Testis (tissue), 3 donors: ENCODE measurements around the gene HCFC1R1. TPM values are rescaled to one million over a fixed set of nuclear protein-coding genes. Genes with fewer than 3 reads are reported as not detected.

Experiments
- DNase-seq: peaks from one replicate; pipeline ENCODE4 v3.0.0-alpha.2; 2019
- H3K27ac ChIP-seq, 2 donors: fragments of 200-600 bp; sonication (generic); one replicate each; pipeline ENCODE4 v1.5.1; 2019
- H3K27me3 ChIP-seq: fragments of 200-600 bp; sonication (generic); one replicate; pipeline ENCODE4 v1.5.1; 2019
- H3K36me3 ChIP-seq: fragments of 200-600 bp; sonication (generic); one replicate; pipeline ENCODE4 v1.5.1; 2017; ENCODE audit warnings: low read depth; ENCODE audit errors: missing control alignments
- H3K4me1 ChIP-seq: fragments of 200-600 bp; sonication (generic); one replicate; pipeline ENCODE4 v1.5.1; 2019
- H3K4me3 ChIP-seq, 2 donors: fragments of 200-600 bp; sonication (generic); one replicate each; pipeline ENCODE4 v1.5.1; 2017 to 2019
- H3K9me3 ChIP-seq: fragments of 200-600 bp; sonication (generic); one replicate; pipeline ENCODE4 v1.5.1; 2017
- CTCF ChIP-seq, 3 experiments: fragments of 450-650 bp in 2 of 3; fragments of 200-600 bp in 1 of 3; sonication (generic) in 1 of 3; IDR thresholded peaks; one replicate each; pipeline ENCODE4 v1.5.1; 2016 to 2019; ENCODE audit warnings: antibody characterized with exemption in 3 of 3, mild to moderate bottlenecking in 2 of 3, moderate library complexity in 1 of 3
- POLR2A ChIP-seq: fragments of 450-650 bp; IDR thresholded peaks from one replicate; pipeline ENCODE4 v1.6.1; 2017; ENCODE audit warnings: antibody characterized with exemption, mild to moderate bottlenecking, moderate library complexity
- WGBS, 2 donors: methylation state at CpG; one replicate each; pipeline ENCODE4 v1.1.5; 2018; 5-methylcytosine and 5-hydroxymethylcytosine counted together
- intact Hi-C: fragments of 100-400 bp; cut with DNase I; formaldehyde crosslinking; loops from one replicate; pipeline ENCODE4 v1.15.1; 2023; ENCODE audit warnings: low total_unique reads
- polyA plus RNA-seq: library from polyadenylated mRNA; stranded (reverse); fragments of 350-450 nt; fragmentation: Illumina TruSeq; extraction: RNeasy Lipid Tissue Mini Kit (QIAGEN cat#74804); gene quantifications from one replicate; pipeline ENCODE4 v1.2.3, GENCODE V29; 2014; ENCODE audit warnings: low read depth, low replicate concordance; ENCODE audit not compliant: insufficient read depth
- total RNA-seq, 2 donors: library from RNA; depleted of rRNA; stranded (reverse); fragments of >200 nt; gene quantifications; one replicate each; pipeline ENCODE4 v1.2.3, GENCODE V29; 2016

HCFC1R1 gene
- total and polyA plus RNA-seq, 3 donors from 2014 or later, result 30.2 to 94.5 (median 39.4) TPM

DNA sequence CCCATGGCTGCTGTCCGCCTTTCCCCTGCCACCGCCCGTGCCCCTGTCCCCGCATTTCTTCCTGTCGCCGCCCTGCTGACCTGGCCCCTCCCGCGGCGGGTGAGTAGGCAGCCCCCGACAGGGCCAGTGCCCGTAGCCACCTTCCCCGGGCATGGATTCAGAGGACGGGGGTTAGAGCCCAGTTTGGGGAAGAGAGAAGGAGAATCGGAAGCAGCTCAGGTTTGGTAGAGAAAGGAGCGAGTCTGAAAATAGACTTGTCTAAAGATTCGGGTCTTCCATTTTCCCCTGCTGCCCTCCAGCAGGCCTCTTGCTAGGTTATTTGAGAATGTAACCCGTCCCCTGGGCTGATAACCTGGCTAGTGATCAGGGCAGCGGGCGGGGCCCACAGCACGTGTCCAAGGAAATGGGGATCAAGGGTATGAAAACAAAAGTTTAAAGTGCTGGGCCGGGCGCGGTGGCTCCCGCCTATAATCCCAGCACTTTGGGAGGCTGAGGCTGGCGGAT is 18.9 kb downstream of the HCFC1R1 start:
- Histone ChIP-seq H3K4me1 (peaks cover 4% of the 10 kb centered on the region), H3K36me3 (no peaks in the 10 kb centered on the region), H3K9me3 (no peaks in the 10 kb centered on the region), H3K4me3 (no peak overlapping the region), H3K27me3 (no peaks in the 10 kb centered on the region), H3K27ac (no peak overlapping the region)
- TF ChIP-seq CTCF (IDR thresholded peaks at IDR 0.05), result no peak
- no peak for TF ChIP-seq POLR2A
- DNase-seq, result no peak
- intact Hi-C loops, result no loop called here
- WGBS, 2 donors, result 2 to 8% methylated on average over 16 to 21 of the region's 25 CpGs

GRCh38 chr16:3004319-3004718 is 19.4 kb downstream of the HCFC1R1 start:
- WGBS, 2 donors, result 0% methylated on average over 3 to 11 of the region's 67 CpGs
- no peaks in the 10 kb centered on the region for H3K27me3 ChIP-seq
- DNase-seq, result no peak
- peaks cover 4% of the 10 kb centered on the region for H3K4me1 ChIP-seq
- H3K27ac ChIP-seq, result no peak overlapping the region
- H3K36me3 ChIP-seq, result no peaks in the 10 kb centered on the region
- TF ChIP-seq CTCF (IDR thresholded peaks at IDR 0.05) (no peak), POLR2A (no peak)
- intact Hi-C loops, result no loop called here
- no peaks in the 10 kb centered on the region for H3K9me3 ChIP-seq
- no peak overlapping the region for H3K4me3 ChIP-seq

DNA sequence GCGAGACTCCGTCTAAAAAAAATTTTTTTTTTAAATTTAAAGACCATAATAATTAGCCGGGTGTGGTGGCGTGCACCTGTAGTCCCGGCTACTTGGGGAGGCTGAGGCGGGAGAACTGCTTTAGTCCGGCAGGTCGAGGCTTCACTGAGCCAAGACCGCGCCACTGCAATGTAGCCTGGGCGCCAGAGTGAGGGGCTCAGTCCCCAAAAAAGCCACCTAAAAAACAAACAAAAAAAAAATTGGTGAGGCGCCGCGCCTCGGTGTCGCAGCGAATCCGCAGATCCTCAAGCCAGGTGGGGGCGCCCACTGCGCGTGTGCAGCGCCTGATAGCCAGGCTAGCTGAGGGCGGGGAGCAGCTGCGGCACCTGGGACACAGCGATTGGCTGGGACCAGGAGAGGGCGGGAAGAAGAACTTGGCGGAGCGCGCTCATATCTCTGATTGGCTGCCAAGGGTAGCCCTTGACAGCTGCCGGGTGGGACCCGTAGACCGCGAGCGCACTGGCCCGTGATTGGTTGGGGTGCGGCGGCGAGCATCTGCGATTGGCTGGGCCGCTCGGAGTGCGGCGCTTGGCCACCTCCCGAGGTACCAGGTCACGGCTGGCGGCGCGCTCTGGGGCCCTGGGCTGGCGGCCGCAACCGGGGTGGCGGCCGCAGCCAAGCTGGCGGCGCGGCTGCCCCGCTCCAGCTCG is 20.0 kb downstream of the HCFC1R1 start:
- peak; percentile 98 for DNase-seq
- Histone ChIP-seq H3K27me3 (no peaks in the 10 kb centered on the region), H3K36me3 (no peaks in the 10 kb centered on the region), H3K4me3 (peak overlapping the region; percentile 16 to 27), H3K9me3 (no peaks in the 10 kb centered on the region), H3K4me1 (peaks cover 4% of the 10 kb centered on the region), H3K27ac (no peak overlapping the region)
- 7 to 9% methylated on average over 31 to 43 of the region's 58 CpGs for WGBS, 2 donors
- intact Hi-C loops, result no loop called here
- TF ChIP-seq POLR2A (no peak), CTCF (IDR thresholded peaks at IDR 0.05) (peak in 2 of 3 experiments; percentile 31 to 38)

- TF ChIP-seq POLR2A (no peak), CTCF (IDR thresholded peaks at IDR 0.05) (no peak)
- intact Hi-C loops, result no loop called here
- no peak overlapping the region for H3K4me3 ChIP-seq
- no peak for DNase-seq
- H3K9me3 ChIP-seq, result no peaks in the 10 kb centered on the region
- H3K27ac ChIP-seq, result no peak overlapping the region
- peaks cover 4% of the 10 kb centered on the region for H3K4me1 ChIP-seq
- 75 to 78% methylated on average over 5 to 12 of the region's 12 CpGs for WGBS, 2 donors
- H3K27me3 ChIP-seq, result no peaks in the 10 kb centered on the region
- H3K36me3 ChIP-seq, result no peaks in the 10 kb centered on the region
These were observed 22.4 kb downstream of the HCFC1R1 start for GRCh38 chr16:3001316-3001715.

DNA sequence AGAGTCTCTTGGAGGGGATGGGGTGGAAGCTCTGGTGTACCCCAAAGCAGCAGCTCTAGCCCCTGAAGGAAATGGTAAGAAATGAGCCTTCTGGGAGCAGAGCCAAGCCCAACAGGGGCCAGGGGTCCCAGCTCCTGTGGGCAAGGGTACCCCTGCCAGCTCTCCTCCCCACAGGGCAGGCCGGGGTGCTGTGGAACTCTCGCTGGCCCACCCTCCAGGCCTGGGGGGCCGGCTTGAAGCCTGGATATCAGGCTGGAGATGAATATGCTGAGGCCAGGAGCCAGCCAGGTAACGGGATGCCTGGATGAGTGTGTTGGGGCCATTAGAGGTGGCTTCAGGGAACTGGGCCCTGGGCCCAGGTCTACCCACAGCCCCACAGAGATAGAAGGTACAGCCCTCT is 23.2 kb downstream of the HCFC1R1 start:
- H3K4me3 ChIP-seq, result no peak overlapping the region
- intact Hi-C loops, result no loop called here
- H3K27me3 ChIP-seq, result no peaks in the 10 kb centered on the region
- TF ChIP-seq POLR2A, result no peak
- TF ChIP-seq CTCF (IDR thresholded peaks at IDR 0.05), result no peak
- no peaks in the 10 kb centered on the region for H3K36me3 ChIP-seq
- DNase-seq, result no peak
- H3K4me1 ChIP-seq, result peaks cover 4% of the 10 kb centered on the region
- WGBS, 2 donors, result 86% methylated on average over 4 of the region's 4 CpGs; no CpG with 5 or more reads in 1 of the 2 donors
- no peak overlapping the region for H3K27ac ChIP-seq
- no peaks in the 10 kb centered on the region for H3K9me3 ChIP-seq
